GM12801 (cell line): ENCODE measurements around the gene OR10A6.

Source experiments
- TF ChIP-seq, protein P1 (sequence below): IDR thresholded peaks from one replicate; pipeline ENCODE4 v1.5.1; 2011; ENCODE audit warnings: control low read depth; ENCODE audit not compliant: insufficient read length; ENCODE audit errors: extremely low read depth

OR10A6 gene

GRCh38 chr11:7941608-7942007 is 10.5 kb upstream of the OR10A6 start, which contains the start of gene OR10A3:
TSS of gene OR10A3 (minus strand) at chr11:7941708. CDS start at chr11:7939520, 2,188 bp downstream.
- TF ChIP-seq, protein P1, sequence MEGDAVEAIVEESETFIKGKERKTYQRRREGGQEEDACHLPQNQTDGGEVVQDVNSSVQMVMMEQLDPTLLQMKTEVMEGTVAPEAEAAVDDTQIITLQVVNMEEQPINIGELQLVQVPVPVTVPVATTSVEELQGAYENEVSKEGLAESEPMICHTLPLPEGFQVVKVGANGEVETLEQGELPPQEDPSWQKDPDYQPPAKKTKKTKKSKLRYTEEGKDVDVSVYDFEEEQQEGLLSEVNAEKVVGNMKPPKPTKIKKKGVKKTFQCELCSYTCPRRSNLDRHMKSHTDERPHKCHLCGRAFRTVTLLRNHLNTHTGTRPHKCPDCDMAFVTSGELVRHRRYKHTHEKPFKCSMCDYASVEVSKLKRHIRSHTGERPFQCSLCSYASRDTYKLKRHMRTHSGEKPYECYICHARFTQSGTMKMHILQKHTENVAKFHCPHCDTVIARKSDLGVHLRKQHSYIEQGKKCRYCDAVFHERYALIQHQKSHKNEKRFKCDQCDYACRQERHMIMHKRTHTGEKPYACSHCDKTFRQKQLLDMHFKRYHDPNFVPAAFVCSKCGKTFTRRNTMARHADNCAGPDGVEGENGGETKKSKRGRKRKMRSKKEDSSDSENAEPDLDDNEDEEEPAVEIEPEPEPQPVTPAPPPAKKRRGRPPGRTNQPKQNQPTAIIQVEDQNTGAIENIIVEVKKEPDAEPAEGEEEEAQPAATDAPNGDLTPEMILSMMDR: no peak

DNA sequence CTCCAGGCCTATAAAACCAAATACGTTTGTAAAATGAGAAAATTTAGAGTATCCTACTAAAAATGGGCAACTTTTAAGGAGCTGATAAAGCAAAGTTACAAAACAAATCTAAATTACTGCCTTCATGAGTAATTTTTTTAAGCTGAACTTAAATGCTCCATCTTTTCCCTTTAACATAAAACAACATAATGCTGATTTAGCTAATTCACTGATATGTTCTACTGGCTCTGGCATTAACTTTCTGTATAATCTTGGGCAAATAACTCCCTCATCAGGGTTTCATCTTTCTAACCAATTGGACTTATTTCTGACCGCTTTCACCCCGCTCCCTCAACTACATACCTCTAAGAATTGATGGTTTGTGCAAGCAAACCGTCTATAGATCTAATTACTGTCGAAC is 10.1 kb upstream of the OR10A6 start:
- TF ChIP-seq, protein P1: no peak

- TF ChIP-seq, protein P1: no peak
Observed at GRCh38 chr11:7936615-7937014, 5.5 kb upstream of the OR10A6 start.

DNA sequence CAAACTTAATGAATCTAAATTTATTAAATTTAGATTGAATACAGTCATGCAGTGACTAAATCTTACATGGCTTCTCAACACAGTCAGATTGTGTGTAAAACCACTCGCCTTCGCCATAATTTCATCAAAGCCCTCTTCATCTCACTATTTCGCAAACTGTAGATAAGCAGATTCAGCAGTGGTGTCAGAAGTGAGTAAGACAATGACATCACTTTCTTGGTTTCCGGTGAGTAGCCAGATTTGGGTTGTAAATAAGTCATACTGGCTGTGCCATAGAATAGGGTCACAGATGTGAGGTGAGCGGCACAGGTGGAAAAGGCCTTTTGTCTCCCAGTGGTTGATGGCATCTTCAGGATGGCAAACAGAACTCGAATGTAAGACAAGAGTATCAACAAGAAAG is 3.4 kb downstream of the OR10A6 start:
- TF ChIP-seq, protein P1: no peak

- TF ChIP-seq, protein P1: no peak
Observed at GRCh38 chr11:7924536-7924935, 6.5 kb downstream of the OR10A6 start.

GRCh38 chr11:7918141-7918540 is 12.9 kb downstream of the OR10A6 start:
- TF ChIP-seq, protein P1: no peak

DNA sequence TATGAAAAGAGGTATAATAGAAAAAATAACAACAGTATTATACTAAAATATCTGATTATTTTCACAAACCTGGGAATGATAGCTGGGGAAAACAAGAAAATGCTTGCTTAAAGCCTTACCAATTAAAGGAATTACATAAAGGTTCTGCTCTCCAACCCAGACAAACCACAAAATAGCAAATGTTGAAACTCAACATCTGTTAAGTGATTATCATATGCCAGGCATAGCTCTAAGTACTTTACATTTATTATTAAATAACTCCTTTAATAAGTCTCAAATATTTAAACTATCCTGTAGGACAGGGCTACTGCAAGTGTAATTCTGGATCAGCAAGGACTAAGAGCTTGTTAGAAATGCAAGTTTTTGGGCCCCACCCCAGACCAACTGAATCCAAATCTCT is 20.1 kb downstream of the OR10A6 start:
- TF ChIP-seq, protein P1: no peak
